GM06990 (cell line): ENCODE measurements around the gene LNP1.

ENCODE experiments used
- DNase-seq: peaks from one replicate; pipeline ENCODE4 v3.0.0-alpha.2; 2011; ENCODE audit not compliant: insufficient read length; ENCODE audit errors: extremely low read depth
- H3K27me3 ChIP-seq: replicated peaks from 2 replicates; pipeline ENCODE4 v1.6.0; 2011; ENCODE audit warnings: low read length; ENCODE audit not compliant: control insufficient read depth, insufficient read depth
- H3K36me3 ChIP-seq: 2 replicates; pipeline ENCODE4 v1.5.1; 2011; ENCODE audit warnings: low read length; ENCODE audit not compliant: control insufficient read depth, insufficient read depth
- H3K4me3 ChIP-seq: replicated peaks from 2 replicates; pipeline ENCODE4 v1.5.1; 2011; ENCODE audit warnings: low read depth, mild to moderate bottlenecking, control low read depth, low read length
- TF ChIP-seq, protein P1 (sequence below): IDR thresholded peaks from 2 replicates; pipeline ENCODE4 v1.5.1; 2011; ENCODE audit warnings: low read length, control low read depth, mild to moderate bottlenecking, inconsistent platforms; ENCODE audit not compliant: insufficient read depth, poor library complexity, severe bottlenecking

The LNP1 gene

DNA sequence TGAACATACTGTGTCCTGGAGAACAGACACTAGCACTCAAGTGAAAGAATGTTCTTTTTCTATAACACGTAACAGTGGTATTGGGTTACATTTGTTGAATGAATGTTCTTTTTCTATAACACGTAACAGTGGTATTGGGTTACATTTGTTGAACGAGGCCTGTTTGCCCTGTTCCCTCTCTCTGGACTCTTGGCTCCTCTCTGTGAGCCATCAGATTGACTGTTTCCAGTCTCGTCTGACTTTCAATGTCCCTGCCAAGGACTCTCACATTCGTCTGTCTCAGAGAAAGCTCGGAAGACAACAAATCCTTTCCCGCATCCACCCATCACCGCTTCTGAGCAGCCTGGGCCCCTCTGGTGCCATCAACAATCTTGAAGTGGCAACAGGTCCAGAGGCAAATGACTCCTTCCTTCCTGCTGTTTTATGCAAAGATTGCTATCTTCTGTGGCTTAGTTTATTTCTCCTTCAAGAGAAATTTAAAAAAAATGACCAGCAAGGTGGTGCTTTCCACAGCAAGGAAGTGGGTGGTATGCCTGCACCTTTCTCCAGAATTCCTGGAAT, 99.1 kb downstream of the LNP1 start:
- no peaks in the 10 kb centered on the region for H3K36me3 ChIP-seq
- H3K4me3 ChIP-seq: no peak overlapping the region
- TF ChIP-seq, protein P1, sequence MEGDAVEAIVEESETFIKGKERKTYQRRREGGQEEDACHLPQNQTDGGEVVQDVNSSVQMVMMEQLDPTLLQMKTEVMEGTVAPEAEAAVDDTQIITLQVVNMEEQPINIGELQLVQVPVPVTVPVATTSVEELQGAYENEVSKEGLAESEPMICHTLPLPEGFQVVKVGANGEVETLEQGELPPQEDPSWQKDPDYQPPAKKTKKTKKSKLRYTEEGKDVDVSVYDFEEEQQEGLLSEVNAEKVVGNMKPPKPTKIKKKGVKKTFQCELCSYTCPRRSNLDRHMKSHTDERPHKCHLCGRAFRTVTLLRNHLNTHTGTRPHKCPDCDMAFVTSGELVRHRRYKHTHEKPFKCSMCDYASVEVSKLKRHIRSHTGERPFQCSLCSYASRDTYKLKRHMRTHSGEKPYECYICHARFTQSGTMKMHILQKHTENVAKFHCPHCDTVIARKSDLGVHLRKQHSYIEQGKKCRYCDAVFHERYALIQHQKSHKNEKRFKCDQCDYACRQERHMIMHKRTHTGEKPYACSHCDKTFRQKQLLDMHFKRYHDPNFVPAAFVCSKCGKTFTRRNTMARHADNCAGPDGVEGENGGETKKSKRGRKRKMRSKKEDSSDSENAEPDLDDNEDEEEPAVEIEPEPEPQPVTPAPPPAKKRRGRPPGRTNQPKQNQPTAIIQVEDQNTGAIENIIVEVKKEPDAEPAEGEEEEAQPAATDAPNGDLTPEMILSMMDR: no peak
- DNase-seq: no peak
- H3K27me3 ChIP-seq: no peaks in the 10 kb centered on the region

DNA sequence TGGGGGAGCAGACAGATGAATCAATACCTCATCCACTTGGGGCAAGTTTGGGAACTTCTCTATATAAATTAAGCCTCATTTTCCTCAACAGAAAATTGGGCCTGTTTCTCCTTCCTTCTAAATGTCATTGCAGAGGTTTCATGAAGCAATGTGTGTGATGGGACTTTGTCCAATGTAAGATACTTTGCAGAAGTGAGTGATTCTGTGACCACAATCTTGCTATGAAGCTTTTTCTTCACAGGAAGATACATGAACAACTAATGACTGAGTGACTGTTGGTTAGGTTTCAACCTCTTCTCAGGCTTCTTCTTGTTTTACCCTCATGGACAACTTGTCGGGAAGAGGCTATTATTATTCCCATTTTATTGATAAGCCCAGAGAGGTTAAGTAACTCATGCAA, 102.1 kb downstream of the LNP1 start:
- TF ChIP-seq, protein P1: no peak
- no peaks in the 10 kb centered on the region for H3K27me3 ChIP-seq
- H3K4me3 ChIP-seq: no peak overlapping the region
- no peak for DNase-seq
- H3K36me3 ChIP-seq: no peaks in the 10 kb centered on the region
